HG03196 (cell line): Measurements from ENCODE around the gene FANK1.

Experiments
- ATAC-seq: cut with Tn5 transposase; IDR thresholded peaks from one replicate; pipeline ENCODE4 v1.9.1; 2021; ENCODE audit not compliant: unreplicated experiment

The FANK1 gene

GRCh38 chr10:126058104-126058503, 161.7 kb downstream of the FANK1 start:
- ATAC-seq, result no peak

- ATAC-seq, result no peak
These were observed 162.1 kb downstream of the FANK1 start for GRCh38 chr10:126058507-126058906.
